Nucleus accumbens (tissue), 56 donors: ENCODE data around the gene CHD5.

Experiments
- DNase-seq, 56 donors: peaks; one replicate each; lab custom pipeline; 2025; lab: John Stamatoyannopoulos, UW

Gene CHD5

DNA sequence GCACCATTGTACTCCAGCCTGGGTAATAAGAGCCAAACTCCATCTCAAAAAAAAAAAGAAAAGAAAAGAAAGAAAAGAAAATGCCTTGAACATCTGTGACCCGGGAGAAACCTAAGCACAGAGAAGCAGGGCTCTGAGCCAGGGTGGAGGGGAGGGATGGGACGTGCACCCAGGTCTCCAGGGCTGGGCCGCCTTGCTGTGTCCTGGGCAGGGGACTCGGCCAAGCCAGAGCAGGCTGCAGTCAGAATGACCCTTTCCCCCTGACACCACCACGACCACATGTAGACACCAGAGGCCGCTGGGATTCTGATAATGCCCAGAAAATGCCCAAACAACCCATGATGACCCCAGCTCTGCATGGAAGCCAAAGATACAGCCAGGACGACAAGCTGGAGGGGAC lies 17.8 kb downstream of the CHD5 start:
- DNase-seq, result no peak

DNA sequence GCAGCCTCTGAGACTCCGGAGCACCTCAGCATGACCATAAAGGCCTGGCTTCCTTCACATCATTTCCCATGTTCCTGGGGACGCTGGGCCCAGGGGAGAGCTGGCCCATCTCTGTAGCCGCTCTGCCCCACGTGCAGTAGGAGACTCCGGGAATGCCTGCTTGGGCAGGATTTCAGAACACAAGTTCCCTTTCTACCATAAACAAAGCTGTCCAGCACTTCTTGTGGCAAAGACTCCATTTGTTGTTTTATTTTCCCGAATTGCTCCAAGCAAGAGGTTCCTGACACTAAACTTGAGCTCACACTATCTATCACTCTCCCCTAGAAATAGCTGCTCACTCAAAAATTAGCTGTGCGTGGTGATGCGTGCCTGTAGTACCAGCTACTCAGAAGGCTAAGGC lies 21.9 kb downstream of the CHD5 start:
- no peak for DNase-seq

DNA sequence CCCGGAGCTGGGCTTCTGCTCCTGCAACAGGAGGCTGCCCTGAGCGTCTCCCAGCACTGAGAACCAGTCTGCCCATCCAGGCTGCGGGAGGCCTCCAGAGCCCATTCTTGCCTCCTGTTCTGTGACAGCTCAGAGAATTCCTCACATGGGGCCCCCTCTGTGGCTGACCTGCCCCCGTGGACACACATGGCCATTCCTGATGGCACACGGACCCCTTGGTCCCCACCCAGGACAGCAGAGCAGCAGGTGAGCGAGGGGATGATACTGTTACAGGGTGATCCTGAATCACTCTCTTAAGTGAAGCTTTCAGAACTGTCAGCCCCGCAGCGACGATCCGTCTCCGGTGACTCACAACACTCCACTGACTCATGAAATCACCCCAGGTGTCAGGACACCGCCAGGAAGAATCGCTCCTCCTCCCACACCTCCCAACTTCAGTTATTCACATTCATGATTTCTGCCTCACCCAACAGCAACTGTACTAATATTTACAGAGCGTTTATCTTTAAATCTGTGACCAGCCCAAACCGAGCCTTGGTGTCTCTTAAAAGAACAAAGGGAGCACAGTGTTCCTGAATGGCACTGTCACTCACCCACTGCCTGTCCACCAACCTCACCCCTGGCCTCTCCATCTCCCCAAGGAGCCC lies 22.5 kb downstream of the CHD5 start:
- peak in 37 of 56 donors; percentile 9 to 83 (median 35) for DNase-seq

DNA sequence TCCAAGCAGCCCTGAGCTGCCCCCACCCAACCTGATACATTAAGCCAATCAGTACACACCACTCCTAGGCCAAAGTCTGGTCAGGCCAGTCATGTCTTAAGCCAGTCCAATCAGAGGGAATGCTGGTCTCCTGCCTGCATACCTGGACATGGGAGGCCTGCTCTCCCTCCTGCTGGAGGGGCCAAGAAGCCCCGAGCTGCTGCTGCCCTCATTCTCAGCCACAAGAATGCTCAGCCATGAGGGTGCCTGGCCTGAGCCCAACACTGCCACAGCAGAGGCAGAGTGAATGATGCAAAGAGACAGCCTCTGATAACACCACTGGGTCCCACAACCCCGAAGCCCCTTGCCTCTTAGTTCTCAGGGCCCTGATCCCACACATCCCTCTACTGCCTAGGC lies 23.0 kb downstream of the CHD5 start:
- no peak for DNase-seq

DNA sequence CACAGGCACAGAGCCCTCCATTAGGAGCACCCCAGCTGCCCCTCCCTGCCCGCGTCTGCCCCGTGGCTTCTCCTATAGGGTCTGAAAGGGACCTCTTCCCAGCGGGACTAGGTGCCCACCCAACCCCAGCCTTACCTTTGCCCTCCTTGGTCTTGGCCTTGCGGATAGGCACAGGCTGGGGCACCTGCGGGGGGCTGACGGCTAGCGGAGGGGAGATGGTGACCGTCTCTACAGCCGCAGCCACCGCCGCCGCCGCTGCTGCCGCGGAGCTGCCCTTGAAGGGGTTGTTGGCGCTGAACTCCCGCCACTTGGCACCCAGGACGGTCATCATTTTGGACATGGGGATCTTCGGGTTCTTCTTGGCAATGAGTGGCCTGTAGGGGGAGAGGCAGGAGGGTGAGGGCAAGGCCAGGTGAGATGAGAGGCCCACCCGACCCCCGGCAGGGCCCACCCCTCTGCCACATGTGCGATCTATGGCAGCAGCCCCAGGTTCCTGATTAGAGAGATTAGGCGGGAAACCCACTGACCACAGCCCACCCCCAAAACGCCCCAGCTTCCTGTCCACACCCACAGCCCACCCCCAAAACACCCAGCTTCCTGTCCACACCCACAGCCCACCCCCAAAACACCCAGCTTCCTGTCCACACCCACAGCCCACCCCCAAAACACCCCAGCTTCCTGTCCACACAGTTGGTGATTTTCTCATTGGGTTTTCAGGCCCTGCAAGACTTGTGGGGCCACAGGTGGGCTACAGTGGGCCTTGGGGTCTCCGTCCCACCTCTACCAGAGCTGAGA lies 25.4 kb downstream of the CHD5 start:
- no peak for DNase-seq

DNA sequence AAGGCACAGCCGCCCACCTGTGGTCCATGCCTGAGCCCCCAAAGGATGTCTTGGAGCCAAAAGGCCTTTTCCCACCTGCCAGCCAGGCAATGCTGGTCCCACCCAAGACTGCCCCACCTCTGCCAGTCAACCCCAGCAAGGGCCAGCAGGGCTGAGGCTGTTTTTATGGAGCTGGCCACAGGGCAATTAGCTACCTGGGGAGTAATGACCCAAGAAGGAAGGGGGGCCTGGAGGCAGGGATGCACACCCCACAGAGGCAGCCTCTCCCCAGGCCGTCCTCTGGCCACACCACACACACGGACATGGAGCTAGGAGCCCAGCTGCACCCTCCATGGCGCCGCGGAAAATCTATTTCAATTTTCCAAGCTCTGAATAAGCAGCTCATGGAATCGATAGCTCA lies 27.2 kb downstream of the CHD5 start:
- DNase-seq, result no peak

DNA sequence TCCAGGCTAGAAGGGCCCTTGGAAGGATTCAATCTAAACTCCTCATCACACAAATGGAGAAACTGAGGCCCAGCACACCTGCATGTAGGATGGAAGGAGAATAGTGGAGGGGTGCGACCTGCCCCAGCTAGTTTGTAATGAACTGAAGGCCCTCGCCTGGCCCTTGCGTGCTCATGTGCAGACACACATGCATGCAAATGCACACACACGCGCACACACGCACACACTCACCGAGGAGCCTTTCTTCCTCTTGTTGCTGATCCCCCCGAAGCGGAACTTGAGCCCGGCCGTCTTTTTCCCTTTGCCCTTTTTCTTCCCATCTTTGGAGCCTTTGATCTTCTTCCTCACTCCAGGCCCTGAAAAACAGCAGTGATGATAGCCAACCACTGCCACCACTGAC lies 27.9 kb downstream of the CHD5 start:
- DNase-seq, result no peak

DNA sequence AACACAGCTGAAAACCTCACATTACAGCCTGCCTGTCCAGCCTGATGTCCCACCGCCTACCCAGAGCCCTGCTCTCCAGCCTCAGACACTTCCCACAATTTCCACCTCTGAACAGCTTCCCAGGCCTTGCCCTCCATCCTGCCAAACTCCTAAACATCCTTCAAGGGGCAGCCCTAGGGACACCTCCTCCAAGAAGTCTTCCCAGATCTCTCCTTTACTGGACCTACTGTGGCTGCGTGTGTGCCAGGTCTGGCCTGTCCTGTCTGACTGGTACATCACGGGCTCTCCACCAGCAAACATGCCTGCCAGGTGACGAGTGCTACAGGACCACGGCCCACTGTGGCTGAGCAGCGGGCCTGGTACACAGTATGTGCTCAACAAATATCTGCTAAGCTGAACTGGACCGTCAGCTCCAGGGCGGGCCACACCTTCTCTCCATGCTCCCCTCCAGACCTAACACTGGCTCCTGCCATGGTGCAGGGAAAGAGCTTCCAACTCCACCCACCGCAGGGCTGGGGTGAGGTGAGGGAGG lies 28.8 kb downstream of the CHD5 start:
- DNase-seq, result no peak

DNA sequence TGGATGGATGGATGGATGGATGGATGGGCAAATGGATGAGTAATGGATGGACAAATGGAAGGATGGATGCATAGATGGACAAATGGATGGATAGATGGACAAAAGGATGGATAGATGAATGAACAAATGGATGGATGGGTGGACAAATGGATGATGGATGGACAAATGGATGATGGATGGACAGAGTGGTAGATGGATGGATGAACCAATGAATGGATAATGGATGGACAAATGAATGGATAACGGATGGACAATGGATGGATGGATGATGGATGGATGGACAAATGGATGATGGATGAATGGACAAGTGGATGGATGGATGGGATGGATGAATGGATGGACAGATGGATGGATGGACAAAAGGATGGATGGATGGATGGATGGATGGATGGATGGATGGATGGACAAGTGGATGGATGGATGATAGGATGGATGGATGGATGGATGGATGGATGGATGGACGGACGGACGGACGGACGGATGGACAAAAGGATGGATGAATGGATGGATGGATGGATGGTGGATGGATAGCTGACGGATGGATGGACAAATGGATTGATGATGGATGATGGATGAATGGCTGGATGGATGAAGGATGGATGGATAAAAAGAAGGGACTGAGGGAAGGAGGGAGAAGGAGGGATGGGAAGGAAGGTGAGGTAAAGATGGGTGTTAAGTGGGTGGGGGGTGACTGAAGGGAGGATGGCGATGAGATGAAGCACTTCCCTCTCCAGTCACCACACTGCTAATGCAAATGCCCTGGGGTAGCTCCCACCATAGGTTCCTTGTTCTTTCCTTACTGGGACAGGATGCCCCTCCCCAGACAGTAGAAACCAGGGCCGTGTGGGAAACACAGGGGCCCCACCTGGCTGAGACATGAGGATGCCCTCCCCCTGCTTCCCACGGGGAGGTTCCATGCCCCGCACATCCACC lies 29.8 kb downstream of the CHD5 start:
- DNase-seq, result no peak

DNA sequence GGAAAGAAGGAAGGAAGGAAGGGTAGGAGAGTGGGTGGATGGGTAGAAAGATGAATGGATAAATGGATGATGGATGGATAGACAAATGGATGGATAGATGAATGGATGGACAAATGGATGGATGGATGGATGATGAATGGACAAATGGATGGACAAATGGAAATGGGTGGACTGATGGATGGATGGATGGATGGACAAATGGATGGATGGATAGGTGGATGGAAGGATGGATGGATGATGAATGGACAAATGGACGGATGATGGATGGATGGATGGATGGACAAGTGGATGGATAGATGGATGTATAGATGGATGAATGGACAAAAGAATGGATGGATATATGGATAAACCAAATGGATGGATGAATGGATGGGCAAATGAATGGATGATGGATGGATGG lies 30.5 kb downstream of the CHD5 start:
- DNase-seq, result no peak

DNA sequence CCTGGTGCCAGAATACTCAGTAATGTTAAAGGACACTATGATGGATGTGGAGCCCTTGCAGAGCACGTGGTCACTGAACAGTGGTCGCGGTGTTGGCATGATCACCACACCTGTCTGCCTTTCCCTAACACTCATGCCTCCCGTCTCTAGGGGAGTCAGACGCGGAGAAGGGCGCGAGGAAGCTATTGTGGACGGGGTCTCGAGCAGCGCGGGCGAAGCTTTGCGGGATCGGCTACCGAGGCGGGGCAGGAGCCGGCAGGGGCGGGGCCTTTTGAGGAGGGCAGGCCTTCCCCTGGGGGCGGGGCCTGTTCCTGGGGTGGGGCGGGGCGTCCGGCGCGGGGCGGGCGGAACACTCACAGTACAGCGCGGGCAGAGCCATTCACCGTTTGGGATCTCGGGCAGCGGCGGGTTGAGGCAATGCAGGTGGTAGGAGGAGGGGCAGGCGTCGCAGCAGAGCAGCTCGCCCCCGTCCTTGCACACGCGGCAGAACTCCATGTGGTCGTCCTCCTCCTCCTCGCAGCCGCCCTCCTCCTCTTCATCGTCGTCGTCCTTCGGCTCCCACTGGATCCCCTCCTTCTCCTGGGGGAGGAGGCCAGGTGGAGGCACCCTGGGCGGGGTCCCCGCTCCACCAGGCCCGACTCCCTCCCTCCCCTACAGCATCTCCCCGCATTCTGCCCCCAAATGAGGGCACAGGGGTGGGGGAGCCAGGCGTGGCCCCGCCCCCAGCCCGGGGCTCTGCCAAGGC lies 31.5 kb downstream of the CHD5 start:
- peak in 11 of 56 donors; percentile 1 to 52 (median 8) for DNase-seq

DNA sequence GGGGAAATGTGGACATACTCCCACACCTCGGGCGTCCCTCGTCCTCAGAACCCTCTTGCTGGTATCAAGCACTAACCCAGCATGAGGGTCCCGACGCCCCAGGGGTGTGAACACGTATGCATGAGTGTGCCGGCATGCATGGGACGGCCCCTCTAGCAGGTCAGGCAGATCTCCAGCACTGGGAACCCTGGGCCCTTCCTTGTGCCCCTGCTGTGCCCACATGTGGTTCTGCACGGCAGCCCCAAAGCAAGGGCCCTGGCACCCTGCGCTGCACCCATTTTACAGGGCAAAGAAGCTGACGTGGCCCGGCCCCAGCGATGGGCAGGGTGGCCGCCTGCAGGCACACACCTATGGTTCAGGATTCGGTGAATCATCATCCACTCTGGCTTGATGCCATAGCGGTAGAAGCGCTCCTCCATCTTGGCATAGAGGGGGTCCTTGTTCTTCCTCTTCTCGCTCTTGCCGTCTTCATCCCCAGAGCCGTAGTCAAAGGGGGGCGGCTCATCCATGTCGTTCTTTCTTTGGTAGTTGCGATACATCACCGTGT lies 34.2 kb downstream of the CHD5 start:
- no peak for DNase-seq

DNA sequence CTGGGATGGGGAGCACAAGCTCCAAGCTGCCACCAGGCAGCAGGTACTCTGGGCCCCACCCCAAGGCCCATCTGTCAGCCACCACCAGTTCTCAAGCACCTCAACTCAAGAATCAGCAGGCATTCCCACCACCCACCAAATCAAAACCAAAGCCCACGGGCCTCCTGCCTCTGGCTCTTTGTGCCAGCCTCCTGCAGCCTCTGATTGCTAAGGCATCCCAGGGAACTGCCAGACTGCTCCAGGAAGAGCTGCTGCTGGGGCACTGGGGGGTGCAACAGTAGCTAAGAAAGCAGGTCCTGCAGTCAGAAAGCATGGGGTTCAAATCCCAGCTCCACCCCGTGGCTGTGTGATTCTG lies 34.7 kb downstream of the CHD5 start:
- DNase-seq, result no peak

DNA sequence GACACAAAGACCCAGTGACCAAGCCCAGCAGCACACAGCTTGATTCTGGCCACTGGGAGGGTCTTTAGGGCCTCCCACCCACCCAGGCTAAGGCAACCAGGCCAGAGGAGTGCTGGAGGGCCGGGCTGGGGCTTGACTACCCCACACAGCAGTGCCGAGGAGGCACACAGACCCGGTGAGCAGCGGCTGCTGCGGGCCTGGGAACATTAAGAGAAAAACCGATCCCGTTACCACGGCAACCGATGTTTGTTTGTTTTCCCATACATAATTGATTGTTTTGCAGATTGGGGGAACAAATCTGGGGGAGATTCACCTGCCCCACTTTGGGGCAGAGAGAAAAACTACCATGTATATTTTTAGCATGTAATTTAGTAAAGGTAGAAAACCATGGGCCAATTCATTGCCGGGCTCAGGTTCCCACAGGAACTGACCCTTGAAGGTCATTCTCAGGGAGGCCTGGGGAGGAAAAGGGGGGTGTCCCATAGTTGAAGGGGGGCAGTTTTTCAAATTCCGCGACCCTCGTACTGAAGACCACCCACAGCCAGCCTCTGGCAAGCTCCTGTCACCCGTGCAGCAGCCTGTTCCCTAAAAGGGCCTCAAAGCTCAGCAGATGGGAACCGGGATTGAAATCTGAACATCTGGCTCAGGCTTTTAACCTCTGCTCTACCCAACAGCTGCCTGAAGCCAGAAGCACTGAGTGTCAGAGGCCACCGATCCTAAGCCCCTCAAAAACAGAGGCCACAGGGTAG lies 35.3 kb downstream of the CHD5 start:
- DNase-seq, result no peak

DNA sequence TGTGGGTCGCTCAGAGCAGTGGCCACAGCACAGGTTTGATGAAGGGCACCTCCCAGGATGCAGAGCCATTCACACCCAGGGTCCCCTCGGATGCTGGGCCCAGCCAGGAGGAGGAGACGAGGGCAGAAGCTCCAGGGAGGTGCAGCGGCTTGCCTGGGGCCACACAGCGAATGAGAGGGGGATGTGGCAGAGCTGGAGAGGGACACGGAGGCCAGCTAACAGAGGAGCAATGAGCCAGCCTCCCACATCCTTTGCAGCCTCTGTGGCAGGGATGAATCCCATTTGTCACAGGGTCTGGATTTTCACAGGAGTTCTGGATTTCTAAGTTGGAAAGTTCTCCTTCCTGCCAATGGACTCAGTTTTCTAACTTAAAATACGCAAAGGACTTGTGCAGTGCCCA lies 35.9 kb downstream of the CHD5 start:
- DNase-seq, result no peak

DNA sequence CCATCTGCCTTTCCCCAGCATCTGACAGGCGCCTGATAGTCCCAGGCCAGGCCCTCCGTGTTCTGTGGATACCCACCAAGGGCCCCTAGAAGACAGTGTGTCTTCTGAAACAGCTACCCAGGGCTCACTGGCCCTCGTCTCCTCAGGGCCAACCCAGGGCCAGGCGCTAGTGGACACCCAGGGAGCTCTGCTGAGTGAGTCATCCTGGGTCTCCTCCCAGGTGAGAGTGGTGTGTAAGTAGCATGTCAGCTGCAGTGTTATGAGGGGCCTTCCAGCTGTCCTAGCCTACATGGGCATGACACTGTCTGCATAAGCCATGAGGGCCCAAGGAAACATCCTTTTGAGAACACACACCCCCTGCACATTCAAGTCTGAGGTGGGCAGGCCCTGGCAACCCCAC lies 36.7 kb downstream of the CHD5 start:
- DNase-seq, result no peak

DNA sequence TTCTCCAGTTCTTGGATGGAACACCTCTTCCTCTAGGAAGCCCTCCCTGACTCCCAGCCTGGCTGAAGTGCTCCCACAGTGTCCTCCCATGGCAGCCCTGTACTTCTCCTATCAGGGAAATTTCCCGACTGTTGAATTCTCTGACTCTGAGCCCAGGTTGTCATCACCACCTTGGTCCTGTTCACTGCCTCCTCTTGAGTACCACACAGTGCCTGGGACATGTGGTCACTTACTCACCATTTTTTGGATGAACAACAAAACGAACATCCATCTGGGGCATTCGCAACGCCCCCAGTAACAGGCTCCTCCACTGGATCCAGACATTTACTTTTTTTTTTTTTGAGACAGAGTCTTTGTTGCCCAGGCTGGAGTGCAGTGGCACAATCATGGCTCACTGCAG lies 37.4 kb downstream of the CHD5 start:
- no peak for DNase-seq

DNA sequence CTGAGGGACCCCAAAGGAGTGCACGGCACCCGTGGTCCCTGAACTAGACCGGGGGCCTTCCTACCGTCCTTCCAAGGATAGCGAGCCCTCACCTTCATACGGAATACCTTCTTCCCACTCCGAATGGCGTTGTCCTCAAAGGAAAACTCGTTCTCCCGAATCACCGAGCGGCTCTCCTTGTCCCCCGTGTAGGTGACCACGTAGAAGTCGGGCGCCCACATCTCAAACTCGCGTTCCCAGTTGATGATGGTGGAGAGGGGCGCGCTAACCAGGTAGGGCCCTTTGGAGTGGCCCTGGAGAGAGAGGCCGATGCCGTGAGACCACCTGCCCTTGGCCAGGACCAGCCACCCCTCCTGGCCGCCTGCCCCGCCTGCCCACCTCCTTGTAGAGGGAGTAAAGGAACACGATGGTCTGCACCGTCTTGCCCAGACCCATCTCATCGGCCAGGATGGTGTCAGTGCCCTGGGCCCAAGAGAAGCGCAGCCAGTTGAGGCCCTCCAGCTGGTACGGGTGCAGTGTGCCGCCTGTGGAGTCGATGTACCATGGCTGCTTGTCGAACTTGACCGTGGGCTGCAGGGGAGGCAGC lies 38.0 kb downstream of the CHD5 start:
- DNase-seq, result no peak

DNA sequence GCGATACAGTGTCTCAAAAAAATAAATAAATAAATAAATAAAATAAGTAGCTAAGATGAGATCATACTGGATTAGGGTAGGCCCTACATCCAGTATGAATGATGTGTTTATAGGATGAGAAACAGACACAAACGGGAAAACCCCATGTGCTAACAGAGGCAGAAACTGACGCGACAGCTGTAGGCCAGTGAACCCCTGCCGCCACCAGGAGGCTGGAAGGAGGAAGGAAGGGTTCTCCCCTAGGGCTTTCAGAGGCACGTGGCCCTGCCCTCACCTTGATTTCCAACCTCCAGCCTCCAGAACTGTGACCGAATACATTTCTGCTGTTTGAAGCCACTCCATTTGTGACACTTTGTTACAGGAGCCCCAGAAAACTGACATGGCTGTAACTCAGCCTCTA lies 38.5 kb downstream of the CHD5 start:
- DNase-seq, result no peak
